Neuronal stem cell (in vitro differentiated cells): ENCODE measurements around the gene FBXL2.

ENCODE experiments used
- DNase-seq: peaks from one replicate; pipeline ENCODE4 v3.0.0-alpha.2; 2013; ENCODE audit warnings: low spot score
- H2AFZ ChIP-seq: one replicate; pipeline ENCODE4 v1.6.1; 2013; ENCODE audit warnings: mild to moderate bottlenecking, low read length, inconsistent platforms
- H2AK5ac ChIP-seq: 2 replicates; pipeline ENCODE4 v1.6.1; 2013; ENCODE audit warnings: low read depth, mild to moderate bottlenecking, inconsistent platforms, low read length, moderate library complexity, mixed read lengths
- H2BK120ac ChIP-seq: 2 replicates; pipeline ENCODE4 v1.6.1; 2013; ENCODE audit warnings: low read depth, mild to moderate bottlenecking, inconsistent platforms, low read length, moderate library complexity, mixed read lengths
- H2BK12ac ChIP-seq: one replicate; pipeline ENCODE4 v1.6.1; 2013; ENCODE audit warnings: low read length, inconsistent platforms
- H2BK15ac ChIP-seq: 2 replicates; pipeline ENCODE4 v1.6.1; 2013; ENCODE audit warnings: mild to moderate bottlenecking, low read length, inconsistent platforms, mixed read lengths
- H2BK5ac ChIP-seq: one replicate; pipeline ENCODE4 v1.6.1; 2013; ENCODE audit warnings: inconsistent platforms, mild to moderate bottlenecking, low read length, moderate library complexity
- H3K14ac ChIP-seq: one replicate; pipeline ENCODE4 v1.6.1; 2013; ENCODE audit warnings: low read length, inconsistent platforms
- H3K18ac ChIP-seq: 2 replicates; pipeline ENCODE4 v1.6.1; 2013; ENCODE audit warnings: low read length, inconsistent platforms
- H3K23ac ChIP-seq: 2 replicates; pipeline ENCODE4 v1.6.1; 2013; ENCODE audit warnings: low read depth, mild to moderate bottlenecking, mixed read lengths, low read length, inconsistent platforms; ENCODE audit not compliant: poor library complexity
- H3K27ac ChIP-seq: replicated peaks from 3 replicates; pipeline ENCODE4 v1.5.1; 2013; ENCODE audit warnings: low read length, inconsistent platforms
- H3K27me3 ChIP-seq, 3 experiments: 2 replicates each; pipeline ENCODE4 v1.6.1; 2013; ENCODE audit warnings: low read length in 3 of 3, mild to moderate bottlenecking in 2 of 3, inconsistent platforms in 1 of 3, low read depth in 1 of 3, mixed read lengths in 1 of 3, moderate library complexity in 1 of 3; ENCODE audit not compliant: control insufficient read depth in 3 of 3, insufficient read depth in 3 of 3
- H3K36me3 ChIP-seq, 2 donors: replicated peaks in 1 of 2; 2 replicates each; pipeline ENCODE4 v1.6.1; 2013; ENCODE audit warnings: low read length in 2 of 2; ENCODE audit not compliant: control insufficient read depth in 2 of 2, insufficient read depth in 2 of 2
- H3K4ac ChIP-seq: 2 replicates; pipeline ENCODE4 v1.6.1; 2013; ENCODE audit warnings: inconsistent platforms, mild to moderate bottlenecking, low read length, moderate library complexity
- H3K4me1 ChIP-seq, 2 donors: 1 replicate in 1 of 2; 2 replicates in 1 of 2; pipeline ENCODE4 v1.6.1; 2013; ENCODE audit warnings: low read length in 2 of 2, low read depth in 1 of 2; ENCODE audit not compliant: control insufficient read depth in 2 of 2, insufficient read depth in 1 of 2
- H3K4me2 ChIP-seq: one replicate; pipeline ENCODE4 v1.6.1; 2013; ENCODE audit warnings: mild to moderate bottlenecking, low read length, inconsistent platforms; ENCODE audit not compliant: insufficient read depth, poor library complexity, severe bottlenecking
- H3K4me3 ChIP-seq, 2 donors: 2 replicates each; pipeline ENCODE4 v1.5.1; 2013; ENCODE audit warnings: low read length in 2 of 2, mild to moderate bottlenecking in 2 of 2, inconsistent platforms in 1 of 2, moderate library complexity in 1 of 2
- H3K79me1 ChIP-seq: one replicate; pipeline ENCODE4 v1.6.1; 2013; ENCODE audit warnings: low read depth, mild to moderate bottlenecking, inconsistent platforms, low read length, moderate library complexity
- H3K9ac ChIP-seq: one replicate; pipeline ENCODE4 v1.6.1; 2013; ENCODE audit warnings: mild to moderate bottlenecking, low read depth, low read length, inconsistent platforms; ENCODE audit not compliant: poor library complexity
- H3K9me3 ChIP-seq, 2 donors: replicated peaks in 1 of 2; 2 replicates each; pipeline versions ENCODE3 to v1.6.1; 2013; ENCODE audit warnings: low read length in 2 of 2, mild to moderate bottlenecking in 2 of 2, inconsistent platforms in 1 of 2, low read depth in 1 of 2, mixed read lengths in 1 of 2, moderate library complexity in 1 of 2; ENCODE audit not compliant: control insufficient read depth in 2 of 2, insufficient read depth in 1 of 2
- H4K8ac ChIP-seq: one replicate; pipeline ENCODE4 v1.6.1; 2013; ENCODE audit warnings: low read depth, mild to moderate bottlenecking, inconsistent platforms, low read length, moderate library complexity
- H4K91ac ChIP-seq: one replicate; pipeline ENCODE4 v1.6.1; 2013; ENCODE audit warnings: low read length, low read depth, mild to moderate bottlenecking, inconsistent platforms; ENCODE audit not compliant: poor library complexity
- WGBS, 2 donors: extraction: QIAGEN DNeasy Blood & Tissue Kit; methylation state at CpG; one replicate each; pipeline ENCODE4 v1.1.7; 2013; ENCODE audit warnings: missing lambda C conversion rate in 2 of 2, mixed read lengths in 1 of 2; ENCODE audit not compliant: insufficient read length in 2 of 2, insufficient replicate concordance in 1 of 2; ENCODE audit errors: extremely low coverage in 2 of 2; 5-methylcytosine and 5-hydroxymethylcytosine counted together

Gene FBXL2

DNA sequence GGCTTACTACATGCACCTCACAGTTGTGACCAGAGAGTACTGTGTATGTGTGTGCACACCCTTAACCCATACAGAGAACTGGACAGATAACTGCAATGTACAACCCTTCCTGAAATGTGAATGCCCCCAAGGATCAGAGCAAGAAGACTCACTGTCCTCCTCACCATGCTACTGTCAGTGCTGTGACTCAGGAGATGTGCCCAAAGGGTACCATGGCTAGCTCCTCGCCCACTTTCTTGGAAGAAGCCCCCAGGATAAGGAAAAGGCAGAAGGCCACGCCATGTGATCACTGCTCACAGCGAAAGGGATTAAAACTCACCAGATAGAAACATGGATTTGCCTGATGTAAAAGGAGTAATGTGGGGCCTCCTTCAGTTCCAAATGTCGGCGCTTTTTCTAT, 121.2 kb downstream of the FBXL2 start:
- Histone ChIP-seq H3K36me3 (peaks cover 31 to 100% of the 10 kb centered on the region in 2 donors), H3K9ac (no peak overlapping the region), H3K4me3 (no peak overlapping the region), H3K9me3 (no peaks in the 10 kb centered on the region), H2AK5ac (no peak overlapping the region), H3K4me1 (no peaks in the 10 kb centered on the region), H3K27ac (no peak overlapping the region), H2BK120ac (no peak overlapping the region), H2BK5ac (no peak overlapping the region), H4K91ac (no peak overlapping the region), H2BK15ac (no peak overlapping the region), H3K79me1 (no peaks in the 10 kb centered on the region), H3K4me2 (no peak overlapping the region), H2AFZ (no peak overlapping the region), H3K4ac (no peak overlapping the region), H4K8ac (no peak overlapping the region), H3K23ac (no peak overlapping the region), H2BK12ac (no peak overlapping the region), H3K18ac (no peak overlapping the region), H3K27me3 (no peaks in the 10 kb centered on the region), H3K14ac (no peak overlapping the region)
- no CpG with 5 or more reads among the region's 5 CpGs for WGBS, 2 donors
- no peak for DNase-seq

DNA sequence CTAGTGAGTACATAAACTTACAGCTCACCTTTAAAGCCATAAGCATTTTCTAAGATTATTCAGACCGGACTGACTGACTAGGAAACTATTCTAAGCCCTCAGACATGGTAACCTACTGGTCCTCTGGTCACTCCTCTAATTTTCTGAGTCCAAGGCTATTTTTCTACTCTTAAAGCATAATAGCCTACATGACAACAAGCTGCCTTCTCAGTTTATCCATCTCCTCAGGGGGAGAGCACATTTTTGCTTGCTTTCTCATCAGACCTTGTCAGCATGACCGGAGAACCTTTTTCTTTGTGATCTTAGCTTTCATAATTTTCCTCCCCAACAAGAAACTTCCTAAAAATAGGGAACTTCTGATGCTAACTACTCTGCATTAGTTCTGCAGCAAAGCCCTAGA, 124.5 kb downstream of the FBXL2 start:
- Histone ChIP-seq H3K9ac (no peak overlapping the region), H3K36me3 (peaks cover 29 to 97% of the 10 kb centered on the region in 2 donors), H2BK12ac (no peak overlapping the region), H2BK120ac (no peak overlapping the region), H3K27ac (no peak overlapping the region), H2AFZ (no peak overlapping the region), H3K4me3 (no peak overlapping the region), H3K18ac (no peak overlapping the region), H3K14ac (no peak overlapping the region), H4K8ac (no peak overlapping the region), H4K91ac (no peak overlapping the region), H2BK5ac (no peak overlapping the region), H3K4ac (no peak overlapping the region), H3K79me1 (no peaks in the 10 kb centered on the region), H3K9me3 (no peaks in the 10 kb centered on the region), H3K27me3 (no peaks in the 10 kb centered on the region), H3K23ac (no peak overlapping the region), H2AK5ac (no peak overlapping the region), H2BK15ac (no peak overlapping the region), H3K4me2 (no peak overlapping the region), H3K4me1 (no peaks in the 10 kb centered on the region)
- WGBS, 2 donors: no CpG with 5 or more reads among the region's 2 CpGs
- no peak for DNase-seq

DNA sequence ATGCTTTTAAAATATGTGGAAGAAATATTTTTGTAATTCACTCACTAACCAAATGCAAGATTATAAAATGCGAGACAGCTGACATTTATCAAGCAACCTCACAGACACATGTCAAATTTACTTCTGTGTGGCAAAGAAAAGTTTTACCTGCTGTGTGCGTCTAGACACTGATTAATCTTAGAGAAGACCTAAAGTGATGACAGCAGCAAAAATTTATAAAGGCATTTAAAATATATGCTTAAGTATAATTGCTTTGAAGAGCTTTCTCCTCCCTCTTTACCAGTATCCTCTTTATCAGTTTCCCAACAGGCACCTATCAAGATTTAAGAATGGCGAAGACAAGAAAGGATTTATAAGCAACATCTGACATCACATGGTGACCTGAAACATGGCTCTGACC, 125.7 kb downstream of the FBXL2 start:
- Histone ChIP-seq H3K23ac (no peak overlapping the region), H3K4me1 (no peaks in the 10 kb centered on the region), H2BK5ac (no peak overlapping the region), H3K27ac (no peak overlapping the region), H4K8ac (no peak overlapping the region), H3K18ac (no peak overlapping the region), H3K14ac (no peak overlapping the region), H2AFZ (no peak overlapping the region), H3K9me3 (no peaks in the 10 kb centered on the region), H2AK5ac (no peak overlapping the region), H3K4me3 (no peak overlapping the region), H2BK15ac (no peak overlapping the region), H3K27me3 (no peaks in the 10 kb centered on the region), H2BK12ac (no peak overlapping the region), H3K4ac (no peak overlapping the region), H3K36me3 (peaks cover 28 to 97% of the 10 kb centered on the region in 2 donors), H4K91ac (no peak overlapping the region), H3K4me2 (no peak overlapping the region), H3K79me1 (no peaks in the 10 kb centered on the region), H3K9ac (no peak overlapping the region), H2BK120ac (no peak overlapping the region)
- no peak for DNase-seq
- WGBS, 2 donors: no CpG with 5 or more reads among the region's 3 CpGs

DNA sequence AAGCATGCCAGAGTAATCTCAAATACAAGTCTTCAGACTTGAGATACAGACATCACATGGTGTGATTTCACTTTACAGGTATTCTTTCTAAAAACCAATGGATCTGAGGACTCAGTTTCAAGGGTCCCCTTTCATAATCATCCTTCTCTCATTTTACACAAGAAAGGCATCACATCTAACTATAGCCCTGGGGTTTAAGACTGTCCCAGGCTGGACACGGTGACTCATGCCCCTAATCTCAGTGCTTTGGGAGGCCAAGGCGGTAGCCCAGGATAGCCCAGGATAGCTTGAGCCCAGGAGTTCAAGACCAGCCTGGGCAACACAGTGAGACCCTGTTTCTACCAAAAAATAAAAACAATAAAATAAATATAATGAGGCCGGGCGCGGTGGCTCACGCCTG, 126.5 kb downstream of the FBXL2 start:
- no peak overlapping the region for H2BK120ac ChIP-seq
- H2BK12ac ChIP-seq: no peak overlapping the region
- no peak overlapping the region for H3K23ac ChIP-seq
- H3K4me2 ChIP-seq: no peak overlapping the region
- H2AK5ac ChIP-seq: no peak overlapping the region
- no peaks in the 10 kb centered on the region for H3K27me3 ChIP-seq
- no peak overlapping the region for H3K18ac ChIP-seq
- no peaks in the 10 kb centered on the region for H3K79me1 ChIP-seq
- H2BK5ac ChIP-seq: no peak overlapping the region
- H3K4me1 ChIP-seq: no peaks in the 10 kb centered on the region
- H2AFZ ChIP-seq: no peak overlapping the region
- no peak overlapping the region for H4K8ac ChIP-seq
- no peak overlapping the region for H3K4me3 ChIP-seq
- H2BK15ac ChIP-seq: no peak overlapping the region
- H3K4ac ChIP-seq: no peak overlapping the region
- H3K9ac ChIP-seq: no peak overlapping the region
- peaks cover 25 to 97% of the 10 kb centered on the region in 2 donors for H3K36me3 ChIP-seq
- no peaks in the 10 kb centered on the region for H3K9me3 ChIP-seq
- no peak overlapping the region for H3K27ac ChIP-seq
- H4K91ac ChIP-seq: no peak overlapping the region
- no peak for DNase-seq
- no peak overlapping the region for H3K14ac ChIP-seq
- WGBS, 2 donors: no CpG with 5 or more reads among the region's 6 CpGs
